Loucy (cell line): Measurements from ENCODE around the gene BACE2.

Experiments
- CTCF ChIP-seq: fragments of 200-600 bp; sonication (generic); conservative IDR thresholded peaks from 2 replicates; pipeline ENCODE4 v1.5.1; 2014; ENCODE audit warnings: mild to moderate bottlenecking, antibody characterized with exemption, low read length
- EZH2phosphoT487 ChIP-seq: fragments of 200-600 bp; IDR thresholded peaks from 2 replicates; pipeline ENCODE4 v1.6.1; 2018; ENCODE audit warnings: antibody characterized with exemption, mild to moderate bottlenecking, moderate library complexity, borderline replicate concordance

- TF ChIP-seq CTCF, result no peak
- no peak for TF ChIP-seq EZH2phosphoT487
Measured at GRCh38 chr21:41189150-41189745, 21.3 kb downstream of the BACE2 start.
